Bone marrow (tissue), 2 donors: ENCODE results near the gene GRK5.
"Not testable (repeated sequence)": the region's sequence is repeated elsewhere in the genome, so short reads cannot be mapped to it uniquely, and the experiment has no call there.

Experiments
- DNase-seq, 2 donors: peaks; one replicate each; lab custom pipeline; 2025; lab: John Stamatoyannopoulos, UW

GRK5 gene

DNA sequence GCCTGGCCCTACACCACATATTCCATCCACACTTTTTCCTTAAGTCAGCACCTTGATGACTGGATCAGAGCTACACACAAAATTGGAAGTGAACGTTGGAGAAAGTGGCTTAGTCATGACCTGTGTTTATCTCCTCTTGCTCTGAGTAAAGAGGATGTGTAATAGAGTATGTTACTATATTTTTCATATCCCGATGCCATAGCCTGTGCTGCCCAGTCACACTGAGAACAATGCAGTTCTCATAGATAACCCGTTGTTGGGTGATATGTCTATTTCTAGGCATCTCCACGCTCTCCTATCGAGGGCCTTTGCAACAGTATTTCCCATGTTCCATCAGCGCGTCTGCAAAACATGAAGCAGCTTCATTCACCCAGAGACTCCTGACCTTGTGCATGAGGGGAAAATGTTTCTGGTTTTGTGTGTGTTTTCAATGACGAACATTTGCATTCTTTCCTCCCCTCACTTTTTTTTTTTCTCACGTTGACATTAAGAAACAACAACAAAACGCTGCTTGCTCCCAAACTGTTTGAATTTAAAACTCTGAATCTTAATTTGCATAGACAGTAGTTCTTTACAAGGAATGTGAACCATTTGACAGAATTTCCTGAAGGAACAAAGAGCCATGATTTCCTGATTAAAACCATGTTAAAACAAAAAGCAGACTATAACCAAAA, 43.4 kb downstream of the GRK5 start:
- DNase-seq, result peak in 1 of 2 donors; percentile 80

GRCh38 chr10:119251315-119251708, 43.9 kb downstream of the GRK5 start:
- DNase-seq, result peak in 1 of 2 donors; percentile 81

DNA sequence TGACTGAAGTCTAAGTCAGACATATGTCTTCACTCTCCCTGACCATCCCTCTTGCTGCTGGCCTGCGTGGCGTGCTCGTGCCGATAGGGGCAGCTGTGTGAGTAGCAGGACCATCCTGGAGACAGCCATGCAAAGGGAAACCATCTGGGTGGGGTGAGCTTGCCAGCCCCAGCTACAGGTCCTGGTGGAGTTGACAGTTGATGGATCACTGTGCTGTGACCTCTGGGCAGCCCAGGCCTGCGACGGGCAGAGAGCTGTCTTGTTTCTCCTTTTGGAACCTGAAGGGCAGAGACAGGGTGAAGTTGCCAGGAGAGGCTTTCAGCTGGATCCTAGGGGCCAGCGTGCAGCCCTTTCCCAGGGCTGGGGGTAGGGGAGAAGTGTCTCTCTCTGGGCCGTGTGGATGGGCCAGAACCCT, 44.7 kb downstream of the GRK5 start:
- DNase-seq, result no peak

DNA sequence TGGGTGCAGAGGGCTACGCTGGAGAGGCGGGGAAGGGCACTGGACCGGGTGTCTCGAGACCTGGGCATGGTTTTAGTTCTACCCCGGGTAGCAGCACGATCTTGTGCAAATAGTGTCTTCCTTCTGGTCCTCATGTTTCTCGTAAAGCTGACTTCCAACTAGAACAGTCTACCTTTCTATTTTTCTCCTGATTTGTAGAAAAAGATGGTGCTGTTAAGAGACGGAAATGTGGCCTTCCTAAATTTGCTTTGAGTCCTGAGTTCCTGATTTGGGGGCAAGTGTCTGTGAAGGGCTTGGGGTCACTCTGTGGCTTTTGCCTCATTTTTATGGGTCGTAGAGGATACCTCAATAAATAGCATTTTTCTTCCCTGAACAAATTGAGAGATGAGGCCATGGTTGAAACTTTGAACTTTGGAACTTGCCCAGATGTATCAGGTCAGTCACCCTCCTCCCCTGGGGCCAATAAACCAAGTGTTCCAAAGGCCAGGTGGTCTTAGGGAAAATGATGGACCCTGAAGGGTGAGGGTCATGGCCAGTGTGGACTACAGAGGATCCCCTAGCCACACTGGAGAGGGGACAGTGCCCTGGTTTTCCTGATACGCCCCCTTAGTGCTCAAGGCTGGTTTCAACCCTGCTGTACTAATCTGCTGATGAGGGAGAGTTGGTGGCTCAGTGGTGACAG, 45.2 kb downstream of the GRK5 start:
- DNase-seq, result no peak

DNA sequence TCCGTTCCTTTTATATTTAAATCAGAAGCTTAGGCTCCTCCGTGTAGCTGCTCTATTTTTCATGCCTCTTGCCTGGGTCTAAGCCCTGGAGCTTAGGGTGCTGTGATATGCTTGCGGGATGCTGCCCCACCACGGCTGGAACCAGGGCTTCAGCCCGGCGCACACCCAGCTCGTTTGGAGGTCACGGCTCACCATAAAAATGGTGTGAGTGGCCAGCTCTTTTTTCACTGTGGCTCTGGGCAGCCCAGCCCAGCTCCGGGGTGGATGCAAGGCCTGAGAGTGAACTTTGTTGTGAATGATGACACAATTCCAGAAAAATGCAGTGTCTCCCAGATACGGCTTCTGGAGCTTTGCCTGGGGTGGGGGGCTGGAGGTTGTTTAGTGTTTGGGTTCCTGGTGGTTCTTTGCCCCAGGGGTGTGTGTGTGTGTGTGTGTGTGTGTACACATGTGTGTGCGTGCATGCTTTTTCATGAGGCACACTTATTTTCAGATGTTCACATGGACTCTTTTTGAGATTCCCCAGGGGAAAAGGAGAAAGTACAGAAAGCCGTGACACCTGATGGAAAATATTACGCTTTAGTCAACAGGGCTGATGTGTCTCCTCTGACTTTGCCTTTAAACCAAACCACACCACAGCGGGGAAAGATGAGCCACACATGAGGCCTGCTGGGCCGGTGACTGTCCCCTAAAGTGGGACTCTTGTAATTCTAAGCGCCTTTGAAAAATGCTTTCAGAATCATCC, 46.2 kb downstream of the GRK5 start:
- no peak for DNase-seq

- DNase-seq, result no peak
Measured at GRCh38 chr10:119254335-119254734, 47.0 kb downstream of the GRK5 start.

DNA sequence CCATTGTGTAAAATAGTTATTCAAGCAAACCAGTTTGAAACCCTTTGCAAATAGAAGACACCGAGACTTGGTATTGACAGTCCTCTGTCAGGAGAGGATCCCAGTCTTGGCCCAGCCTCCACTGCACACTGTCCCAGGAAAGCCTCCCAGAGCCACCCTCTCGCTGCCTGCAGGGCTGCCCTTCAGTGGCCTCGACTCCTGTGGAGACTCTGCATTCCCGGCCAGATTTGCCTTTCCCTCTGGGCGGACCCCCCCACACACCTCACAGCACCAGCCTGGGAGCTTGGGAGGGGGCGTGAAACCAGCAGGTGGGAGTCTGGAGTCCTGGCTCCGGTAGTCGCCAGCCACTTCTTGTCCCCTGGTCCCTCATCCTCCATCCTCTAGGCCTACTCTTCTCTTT, 48.7 kb downstream of the GRK5 start:
- no peak for DNase-seq

DNA sequence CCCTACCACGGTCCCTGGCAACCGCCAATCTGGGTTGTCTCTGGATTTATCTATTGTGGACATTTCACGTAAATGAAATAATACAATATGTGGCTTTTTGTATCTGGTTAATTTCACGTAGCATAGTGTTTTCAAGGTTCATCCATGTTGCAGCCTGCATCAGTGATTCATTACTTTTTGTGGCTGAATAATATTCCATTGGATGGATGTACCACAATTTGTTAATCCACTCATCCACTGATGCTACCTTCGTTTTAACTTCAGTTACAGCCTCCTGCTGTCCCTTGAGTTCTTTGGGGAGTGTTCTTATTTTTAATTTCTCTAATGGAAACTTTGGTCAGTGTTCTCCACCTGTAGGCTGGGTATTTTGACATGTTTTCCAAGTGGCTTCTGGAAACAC, 49.5 kb downstream of the GRK5 start:
- no peak for DNase-seq

DNA sequence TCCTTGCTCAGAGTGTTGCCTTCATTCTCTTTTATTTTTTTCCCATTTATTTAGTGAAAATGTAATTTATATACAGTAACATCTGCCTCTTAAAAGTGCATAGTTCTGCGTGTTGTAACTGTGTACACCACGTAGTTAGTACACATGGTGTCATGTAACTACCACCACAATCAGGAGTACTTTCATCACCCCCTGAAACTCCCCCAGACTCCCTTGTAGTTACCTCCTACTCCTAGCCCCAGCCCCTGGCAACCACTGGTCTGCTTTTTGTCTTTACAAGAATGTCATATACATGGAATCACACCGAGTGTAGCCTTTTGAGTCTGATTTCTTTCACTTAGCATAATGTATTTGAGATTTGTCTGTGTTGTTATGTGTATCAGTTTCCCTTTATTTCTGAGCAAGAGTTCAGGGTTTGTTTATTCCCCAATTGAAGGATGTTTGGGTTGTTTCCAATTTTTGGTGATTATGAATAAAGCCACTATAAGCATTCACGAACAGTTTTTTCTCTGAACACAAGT, 50.6 kb downstream of the GRK5 start:
- no peak for DNase-seq

DNA sequence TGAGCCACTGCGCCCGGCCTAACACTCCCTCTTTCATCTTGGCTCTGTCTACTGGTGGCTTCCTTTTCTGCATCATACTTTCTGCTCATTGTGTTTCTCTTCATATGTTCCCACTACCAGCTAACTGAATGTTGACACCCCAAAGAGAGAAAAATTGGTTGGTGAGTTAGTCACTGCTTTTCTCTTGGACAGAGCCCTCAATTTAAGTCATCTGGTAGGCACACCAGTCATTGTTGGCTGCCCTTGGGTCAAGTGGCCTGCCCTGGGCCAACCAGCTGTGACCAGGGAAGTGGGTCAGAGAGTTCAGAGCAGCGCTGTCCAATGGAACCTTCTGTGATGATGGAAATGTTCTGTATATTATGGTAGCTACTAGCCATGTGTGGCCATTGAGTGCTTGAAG, 52.0 kb downstream of the GRK5 start:
- DNase-seq, result no peak

DNA sequence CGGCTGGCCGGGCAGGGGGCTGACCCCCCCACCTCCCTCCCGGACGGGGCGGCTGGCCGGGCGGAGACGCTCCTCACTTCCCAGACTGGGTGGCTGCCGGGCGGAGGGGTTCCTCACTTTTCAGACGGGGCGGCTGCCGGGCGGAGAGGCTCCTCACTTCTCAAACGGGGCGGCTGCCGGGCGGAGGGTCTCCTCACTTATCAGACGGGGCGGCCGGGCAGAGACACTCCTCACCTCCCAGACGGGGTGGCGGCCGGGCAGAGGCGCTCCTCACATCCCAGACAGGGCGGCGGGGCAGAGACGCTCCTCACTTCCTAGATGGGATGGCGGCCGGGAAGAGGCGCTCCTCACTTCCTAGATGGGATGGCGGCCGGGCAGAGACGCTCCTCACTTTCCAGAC, 53.6 kb downstream of the GRK5 start:
- not testable (repeated sequence) for DNase-seq

GRCh38 chr10:119263951-119264617, 56.7 kb downstream of the GRK5 start:
- peak in 1 of 2 donors; percentile 35 for DNase-seq

GRCh38 chr10:119265691-119266090, 58.3 kb downstream of the GRK5 start:
- DNase-seq, result no peak

DNA sequence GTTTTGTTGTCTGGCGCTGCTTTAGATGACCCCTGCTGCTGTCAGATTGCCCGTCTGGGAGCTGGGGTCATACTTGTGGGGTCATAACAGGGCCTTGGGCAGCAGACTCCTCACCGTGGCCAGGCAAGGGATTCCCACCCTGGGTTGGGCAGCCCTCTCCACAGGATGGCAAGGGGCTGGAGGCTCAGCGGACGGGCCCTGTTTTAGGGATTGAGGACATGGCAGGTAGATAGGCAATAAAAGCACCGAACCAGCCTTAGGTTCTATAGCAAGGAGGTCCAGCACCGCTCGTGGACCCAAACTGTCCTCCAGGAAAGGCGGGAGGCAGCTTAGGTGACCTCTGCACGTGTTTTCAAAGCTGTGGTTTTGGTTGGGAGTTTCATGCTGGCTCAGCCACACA, 60.0 kb downstream of the GRK5 start:
- no peak for DNase-seq

DNA sequence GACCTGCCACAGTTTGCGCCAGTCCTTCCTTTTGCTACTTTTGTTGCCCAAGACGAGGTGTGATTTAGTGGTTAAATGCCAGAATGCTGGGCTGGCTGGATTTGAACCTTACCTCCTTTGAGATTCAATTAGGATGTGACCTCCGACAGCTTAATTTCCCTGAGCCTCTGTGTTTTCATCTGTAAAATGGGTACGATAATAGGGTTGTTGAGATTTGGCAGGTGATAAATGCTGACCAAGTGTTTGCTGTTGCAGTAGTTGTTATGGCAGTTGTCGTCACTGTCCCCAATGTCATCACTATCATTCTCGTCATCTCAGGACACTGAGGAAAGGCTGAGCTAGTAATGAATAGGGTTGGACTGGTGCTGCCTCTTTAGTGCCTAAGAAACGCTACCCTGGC, 61.1 kb downstream of the GRK5 start:
- DNase-seq, result no peak

DNA sequence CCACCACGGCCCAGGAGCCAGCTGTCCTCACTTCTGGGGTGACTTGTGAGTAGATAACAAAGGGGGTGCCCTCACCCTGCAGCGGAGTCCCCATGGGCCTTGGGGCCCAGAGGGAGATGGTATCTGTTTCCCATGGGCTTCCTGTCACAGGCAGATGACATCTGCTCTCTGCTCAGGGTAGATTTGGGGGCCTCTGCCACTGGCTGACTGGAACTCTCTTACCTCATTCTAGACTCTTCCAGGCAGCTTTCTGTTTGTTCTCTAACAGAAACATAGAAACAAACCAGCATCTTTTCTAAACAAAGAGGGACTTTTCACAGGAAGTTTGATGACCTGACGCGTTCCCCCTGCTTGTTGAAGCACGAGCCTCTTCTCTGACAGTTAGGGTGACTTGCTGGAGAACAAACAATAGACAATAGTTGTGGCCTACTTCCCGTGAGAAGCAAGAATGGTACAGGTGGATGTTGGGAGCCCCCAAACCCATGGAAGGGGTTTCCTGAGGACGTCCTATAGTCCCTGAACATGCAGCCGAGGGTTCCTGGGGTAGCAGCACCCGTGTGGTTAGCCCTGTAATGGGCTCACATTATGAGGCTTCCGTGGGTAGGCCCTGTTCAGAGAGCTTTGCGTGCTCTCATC, 61.6 kb downstream of the GRK5 start:
- DNase-seq, result peak in 1 of 2 donors; percentile 98

- no peak for DNase-seq
Measured at GRCh38 chr10:119269737-119270136, 62.4 kb downstream of the GRK5 start.

GRCh38 chr10:119270762-119271366, 63.5 kb downstream of the GRK5 start:
- DNase-seq, result peak in 1 of 2 donors; percentile 42

DNA sequence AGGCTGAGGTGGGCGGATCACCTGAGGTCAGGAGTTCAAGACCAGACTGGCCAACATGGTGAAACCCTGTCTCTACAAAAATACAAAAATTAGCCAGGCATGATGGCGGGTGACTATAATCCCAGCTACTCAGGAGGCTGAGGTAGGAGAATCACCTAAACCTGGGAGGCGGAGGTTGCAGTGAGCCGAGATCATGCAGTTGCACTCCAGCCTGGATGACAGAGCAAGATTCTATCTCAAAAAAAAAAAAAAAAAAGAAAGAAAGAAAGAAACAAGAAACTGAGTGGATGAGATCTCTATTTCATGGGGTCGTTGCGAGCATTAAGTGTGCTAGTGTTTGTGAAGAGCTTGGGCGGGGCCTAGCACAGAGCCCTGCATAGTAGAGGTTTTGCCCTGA, 65.0 kb downstream of the GRK5 start:
- DNase-seq, result not testable (repeated sequence)

GRCh38 chr10:119272736-119273135, 65.4 kb downstream of the GRK5 start:
- no peak for DNase-seq

DNA sequence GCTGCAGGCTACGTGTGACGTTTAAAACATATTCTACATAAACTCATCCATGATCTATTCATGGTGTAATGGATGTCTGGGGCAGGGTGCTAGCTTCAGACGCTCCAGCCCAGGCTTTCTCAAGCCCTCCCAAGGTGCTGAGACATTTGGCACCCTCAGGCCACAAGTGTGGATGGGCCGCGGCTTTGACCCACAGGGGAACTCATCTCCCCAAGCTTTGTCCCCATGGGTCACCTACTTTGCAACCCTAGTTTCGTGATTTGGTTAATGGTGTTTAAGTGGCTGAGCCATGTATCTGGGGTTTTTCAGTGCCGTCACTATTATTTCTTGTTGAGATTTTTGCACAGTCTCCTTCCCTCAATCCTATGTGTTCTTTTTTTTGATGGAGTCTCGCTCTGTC, 66.0 kb downstream of the GRK5 start:
- DNase-seq, result no peak
